Activated T-cell treated with anti-CD3 and anti-CD28 coated beads, Interleukin-2, amount 50 U/mL, for 72 hours (primary cell): ENCODE data around the gene EXOC3. TPM values are rescaled to one million over a fixed set of nuclear protein-coding genes. Genes with fewer than 3 reads are reported as not detected.
A peak's percentile ranks its signal among the peaks of the same experiment; 100 is the strongest.

Source experiments
- ATAC-seq, 2 donors: fragments of 150-1000 bp; cut with Tn5 transposase; replicated peaks in 1 of 2; 2 replicates each; pipeline ENCODE4 v1.10.0; 2021; ENCODE audit warnings: moderate library complexity in 2 of 2, mild to moderate bottlenecking in 1 of 2
- DNase-seq, 2 donors: peaks; one replicate each; pipeline ENCODE4 v3.0.0; 2021 to 2022; ENCODE audit warnings: mixed read lengths in 1 of 2
- H3K27ac Mint-ChIP-seq: one replicate; pipeline ENCODE4 v1.8.0; 2022; ENCODE audit warnings: mild to moderate bottlenecking, moderate library complexity, mixed read lengths
- H3K27me3 Mint-ChIP-seq: one replicate; pipeline ENCODE4 v1.8.0; 2022; ENCODE audit warnings: low read depth, mixed read lengths
- H3K36me3 Mint-ChIP-seq, 2 donors: one replicate each; pipeline ENCODE4 v1.8.0; 2022; ENCODE audit warnings: mixed read lengths in 2 of 2, mild to moderate bottlenecking in 1 of 2; ENCODE audit not compliant: insufficient read depth in 2 of 2
- H3K4me1 Mint-ChIP-seq: one replicate; pipeline ENCODE4 v1.8.0; 2022; ENCODE audit warnings: low read depth, mixed read lengths
- H3K4me3 Mint-ChIP-seq, 2 donors: one replicate each; pipeline ENCODE4 v1.8.0; 2022; ENCODE audit warnings: mild to moderate bottlenecking in 2 of 2, mixed read lengths in 2 of 2, moderate library complexity in 2 of 2
- H3K9me3 Mint-ChIP-seq, 2 donors: one replicate each; pipeline ENCODE4 v1.8.0; 2022; ENCODE audit warnings: mixed read lengths in 2 of 2
- total RNA-seq, 2 donors: library from RNA; stranded (reverse); gene quantifications; one replicate each; pipeline ENCODE4 v1.2.3, GENCODE V29; 2022

EXOC3 gene
- total RNA-seq, 2 donors from 2014 or later: 60.1 to 78.2 TPM

GRCh38 chr5:431711-432050 is 11.3 kb upstream of the EXOC3 start:
- Mint-ChIP-seq H3K4me1 (peaks cover 23% of the 10 kb centered on the region), H3K4me3 (no peak overlapping the region), H3K27me3 (peaks cover 2% of the 10 kb centered on the region), H3K27ac (no peak overlapping the region), H3K36me3 (peaks cover 5 to 22% of the 10 kb centered on the region in 2 donors), H3K9me3 (no peaks in the 10 kb centered on the region)
- DNase-seq (no peak), ATAC-seq (no peak)

- Mint-ChIP-seq H3K27ac (no peak overlapping the region), H3K4me3 (no peak overlapping the region), H3K4me1 (peaks cover 19% of the 10 kb centered on the region), H3K36me3 (peaks cover 5 to 17% of the 10 kb centered on the region in 2 donors), H3K27me3 (no peaks in the 10 kb centered on the region), H3K9me3 (no peaks in the 10 kb centered on the region)
- ATAC-seq (no peak), DNase-seq (no peak)
Measured at GRCh38 chr5:432201-432927, 10.6 kb upstream of the EXOC3 start.

GRCh38 chr5:432928-433791 is 9.8 kb upstream of the EXOC3 start:
- no peaks in the 10 kb centered on the region for H3K27me3 Mint-ChIP-seq
- no peak overlapping the region for H3K27ac Mint-ChIP-seq
- peaks cover 14% of the 10 kb centered on the region for H3K4me1 Mint-ChIP-seq
- H3K4me3 Mint-ChIP-seq: no peak overlapping the region
- H3K36me3 Mint-ChIP-seq: peaks cover 2 to 11% of the 10 kb centered on the region in 2 donors
- DNase-seq (no peak), ATAC-seq (no peak)
- no peaks in the 10 kb centered on the region for H3K9me3 Mint-ChIP-seq

- H3K4me1 Mint-ChIP-seq: peaks cover 12% of the 10 kb centered on the region
- H3K4me3 Mint-ChIP-seq: no peak overlapping the region
- ATAC-seq (no peak), DNase-seq (no peak)
- no peaks in the 10 kb centered on the region for H3K9me3 Mint-ChIP-seq
- H3K27ac Mint-ChIP-seq: no peak overlapping the region
- no peaks in the 10 kb centered on the region for H3K27me3 Mint-ChIP-seq
- H3K36me3 Mint-ChIP-seq: peaks cover 2 to 10% of the 10 kb centered on the region in 2 donors
Measured at GRCh38 chr5:433836-434235, 9.1 kb upstream of the EXOC3 start.

- no peaks in the 10 kb centered on the region for H3K27me3 Mint-ChIP-seq
Measured at GRCh38 chr5:434443-435146, 8.4 kb upstream of the EXOC3 start.

GRCh38 chr5:435156-435790 is 7.7 kb upstream of the EXOC3 start:
- peaks cover 6% of the 10 kb centered on the region for H3K4me1 Mint-ChIP-seq
- no peak overlapping the region for H3K4me3 Mint-ChIP-seq

More at GRCh38 chr5:434443-435146, 8.4 kb upstream of the EXOC3 start:
- H3K27ac Mint-ChIP-seq: no peak overlapping the region
- ATAC-seq (no peak), DNase-seq (no peak)
- peaks cover 2 to 10% of the 10 kb centered on the region in 2 donors for H3K36me3 Mint-ChIP-seq
- no peaks in the 10 kb centered on the region for H3K9me3 Mint-ChIP-seq
- peaks cover 12% of the 10 kb centered on the region for H3K4me1 Mint-ChIP-seq
- H3K4me3 Mint-ChIP-seq: no peak overlapping the region

GRCh38 chr5:435961-436640 is 6.9 kb upstream of the EXOC3 start:
- H3K9me3 Mint-ChIP-seq: no peaks in the 10 kb centered on the region
- H3K36me3 Mint-ChIP-seq: peaks cover 0 to 7% of the 10 kb centered on the region in 2 donors
- ATAC-seq: peak in 1 of 2 donors; percentile 26
- no peaks in the 10 kb centered on the region for H3K4me1 Mint-ChIP-seq
- no peaks in the 10 kb centered on the region for H3K27me3 Mint-ChIP-seq
- no peak overlapping the region for H3K4me3 Mint-ChIP-seq
- no peak overlapping the region for H3K27ac Mint-ChIP-seq
- DNase-seq: no peak

More at GRCh38 chr5:435156-435790, 7.7 kb upstream of the EXOC3 start:
- Mint-ChIP-seq H3K9me3 (no peaks in the 10 kb centered on the region), H3K27ac (no peak overlapping the region), H3K36me3 (peaks cover 0 to 7% of the 10 kb centered on the region in 2 donors), H3K27me3 (no peaks in the 10 kb centered on the region)
- DNase-seq (no peak), ATAC-seq (no peak)

- Mint-ChIP-seq H3K9me3 (no peaks in the 10 kb centered on the region), H3K27me3 (no peaks in the 10 kb centered on the region), H3K4me3 (no peak overlapping the region), H3K36me3 (peaks cover 0 to 7% of the 10 kb centered on the region in 2 donors), H3K4me1 (peaks cover 2% of the 10 kb centered on the region), H3K27ac (no peak overlapping the region)
- no peak for ATAC-seq
- no peak for DNase-seq
Measured at GRCh38 chr5:436641-436975, 6.4 kb upstream of the EXOC3 start.

GRCh38 chr5:437281-437771 is 5.7 kb upstream of the EXOC3 start:
- H3K36me3 Mint-ChIP-seq: peaks cover 0 to 9% of the 10 kb centered on the region in 2 donors
- no peaks in the 10 kb centered on the region for H3K27me3 Mint-ChIP-seq

GRCh38 chr5:438481-438981 is 4.4 kb upstream of the EXOC3 start:
- ATAC-seq (no peak), DNase-seq (no peak)
- H3K4me3 Mint-ChIP-seq: no peak overlapping the region
- peaks cover 0 to 9% of the 10 kb centered on the region in 2 donors for H3K36me3 Mint-ChIP-seq
- H3K4me1 Mint-ChIP-seq: peaks cover 11% of the 10 kb centered on the region
- no peaks in the 10 kb centered on the region for H3K27me3 Mint-ChIP-seq
- H3K9me3 Mint-ChIP-seq: no peaks in the 10 kb centered on the region
- no peak overlapping the region for H3K27ac Mint-ChIP-seq

More at GRCh38 chr5:437281-437771, 5.7 kb upstream of the EXOC3 start:
- H3K4me3 Mint-ChIP-seq: no peak overlapping the region
- no peak overlapping the region for H3K27ac Mint-ChIP-seq
- H3K4me1 Mint-ChIP-seq: peaks cover 9% of the 10 kb centered on the region
- H3K9me3 Mint-ChIP-seq: no peaks in the 10 kb centered on the region
- ATAC-seq (no peak), DNase-seq (no peak)

- ATAC-seq (no peak), DNase-seq (no peak)
- no peaks in the 10 kb centered on the region for H3K27me3 Mint-ChIP-seq
- no peaks in the 10 kb centered on the region for H3K9me3 Mint-ChIP-seq
- H3K27ac Mint-ChIP-seq: no peak overlapping the region
- peaks cover 14% of the 10 kb centered on the region for H3K4me1 Mint-ChIP-seq
- H3K36me3 Mint-ChIP-seq: peaks cover 0 to 9% of the 10 kb centered on the region in 2 donors
- no peak overlapping the region for H3K4me3 Mint-ChIP-seq
Measured at GRCh38 chr5:439181-439580, 3.8 kb upstream of the EXOC3 start.

GRCh38 chr5:439636-440035 is 3.3 kb upstream of the EXOC3 start:
- no peak for ATAC-seq
- Mint-ChIP-seq H3K27ac (no peak overlapping the region), H3K36me3 (peaks cover 0 to 9% of the 10 kb centered on the region in 2 donors), H3K4me1 (peaks cover 18% of the 10 kb centered on the region), H3K27me3 (no peaks in the 10 kb centered on the region), H3K4me3 (no peak overlapping the region), H3K9me3 (no peaks in the 10 kb centered on the region)
- DNase-seq: no peak
